ENCODE data around the gene SCAMP5.

GRCh38 chr15:74989527-74989926 is 5.8 kb upstream of the SCAMP5 start:
- no peak for TF ChIP-seq CTCF (conservative IDR thresholded peaks at IDR 0.05 in 1 of 2, IDR thresholded peaks at IDR 0.05 in 1 of 2; ENCODE audit: extremely low read depth in 1 of 2, insufficient read depth in 1 of 2, low read depth in 1 of 2, low read length in 2 of 2)
- TF ChIP-seq EZH2 (IDR thresholded peaks at IDR 0.05; ENCODE audit: borderline replicate concordance, low read length), result no peak
